Uterus (tissue), 4 donors: ENCODE measurements around the gene OR6Q1. TPM values are rescaled to one million over a fixed set of nuclear protein-coding genes. Genes with fewer than 3 reads are reported as not detected.

ENCODE experiments used
- DNase-seq, 2 donors: peaks; one replicate each; pipeline ENCODE4 v3.0.0-alpha.2; 2019 to 2020
- H3K27ac ChIP-seq, 2 donors: fragments of 200-600 bp; sonication (generic); 1 replicate in 1 of 2; 2 replicates in 1 of 2; pipeline ENCODE4 v1.5.1; 2016 to 2018
- H3K27me3 ChIP-seq, 2 donors: fragments of 200-600 bp; sonication (generic); one replicate each; pipeline ENCODE4 v1.5.1; 2018 to 2019; ENCODE audit warnings: control low read depth in 1 of 2
- H3K36me3 ChIP-seq, 2 donors: fragments of 200-600 bp; sonication (generic); one replicate each; pipeline ENCODE4 v1.5.1; 2019; ENCODE audit warnings: control low read depth in 1 of 2
- H3K4me1 ChIP-seq, 2 donors: fragments of 200-600 bp; sonication (generic); one replicate each; pipeline ENCODE4 v1.5.1; 2018 to 2019; ENCODE audit warnings: control low read depth in 1 of 2
- H3K4me3 ChIP-seq, 2 donors: fragments of 200-600 bp; sonication (generic); 1 replicate in 1 of 2; 2 replicates in 1 of 2; pipeline ENCODE4 v1.5.1; 2018 to 2019; ENCODE audit warnings: mild to moderate bottlenecking in 1 of 2
- H3K9me3 ChIP-seq, 2 donors: fragments of 200-600 bp; sonication (generic); one replicate each; pipeline ENCODE4 v1.5.1; 2019; ENCODE audit warnings: control low read depth in 1 of 2
- POLR2A ChIP-seq, 2 donors: fragments of 450-650 bp; IDR thresholded peaks; one replicate each; pipeline ENCODE4 v1.6.1; 2016; ENCODE audit warnings: antibody characterized with exemption in 2 of 2, mild to moderate bottlenecking in 1 of 2, moderate library complexity in 1 of 2
- intact Hi-C: fragments of 100-400 bp; cut with DNase I; formaldehyde crosslinking; loops from one replicate; pipeline ENCODE4 v1.15.1; 2023; ENCODE audit warnings: low total_unique reads
- total RNA-seq, 4 donors: library from RNA; depleted of rRNA in 3 of 4; stranded (reverse); fragments of >200 nt in 3 of 4; gene quantifications; one replicate each; pipeline versions ENCODE4 v1.1.0 to v1.2.4, GENCODE V29; 2014 to 2023
- TF ChIP-seq, protein P1 (sequence below), 4 experiments: fragments of 200-600 bp in 2 of 4; fragments of 450-650 bp in 2 of 4; sonication (generic) in 2 of 4; IDR thresholded peaks; one replicate each; pipeline ENCODE4 v1.5.1; 2016 to 2019; ENCODE audit warnings: antibody characterized with exemption in 4 of 4, mild to moderate bottlenecking in 2 of 4, moderate library complexity in 1 of 4
- donor health status: DM: yes; HTN: yes; CAD: no.

Gene OR6Q1
- total RNA-seq, 4 donors from 2014 or later = not detected

DNA sequence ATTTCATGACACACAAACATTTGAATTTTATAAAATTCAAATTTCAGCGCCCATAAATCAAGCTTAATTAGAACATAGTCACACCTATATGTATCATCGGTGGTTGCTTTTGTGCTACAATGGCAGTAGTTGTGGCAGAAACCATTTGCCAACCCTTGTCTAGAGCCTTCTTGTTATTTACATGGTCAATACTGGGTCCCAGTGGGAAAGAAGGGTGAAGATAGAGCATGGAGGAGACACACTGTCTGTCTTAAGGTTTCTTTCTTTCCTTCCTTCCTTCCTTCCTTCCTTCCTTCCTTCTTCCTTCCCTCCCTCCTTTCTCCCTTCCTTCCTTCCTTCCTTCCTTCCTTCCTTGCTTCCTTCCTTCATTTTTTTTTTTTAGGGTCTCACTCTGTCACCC lies 3.7 kb downstream of the OR6Q1 start:
- DNase-seq = no peak
- H3K27ac ChIP-seq = no peak overlapping the region
- H3K27me3 ChIP-seq = no peaks in the 10 kb centered on the region
- TF ChIP-seq, protein P1, sequence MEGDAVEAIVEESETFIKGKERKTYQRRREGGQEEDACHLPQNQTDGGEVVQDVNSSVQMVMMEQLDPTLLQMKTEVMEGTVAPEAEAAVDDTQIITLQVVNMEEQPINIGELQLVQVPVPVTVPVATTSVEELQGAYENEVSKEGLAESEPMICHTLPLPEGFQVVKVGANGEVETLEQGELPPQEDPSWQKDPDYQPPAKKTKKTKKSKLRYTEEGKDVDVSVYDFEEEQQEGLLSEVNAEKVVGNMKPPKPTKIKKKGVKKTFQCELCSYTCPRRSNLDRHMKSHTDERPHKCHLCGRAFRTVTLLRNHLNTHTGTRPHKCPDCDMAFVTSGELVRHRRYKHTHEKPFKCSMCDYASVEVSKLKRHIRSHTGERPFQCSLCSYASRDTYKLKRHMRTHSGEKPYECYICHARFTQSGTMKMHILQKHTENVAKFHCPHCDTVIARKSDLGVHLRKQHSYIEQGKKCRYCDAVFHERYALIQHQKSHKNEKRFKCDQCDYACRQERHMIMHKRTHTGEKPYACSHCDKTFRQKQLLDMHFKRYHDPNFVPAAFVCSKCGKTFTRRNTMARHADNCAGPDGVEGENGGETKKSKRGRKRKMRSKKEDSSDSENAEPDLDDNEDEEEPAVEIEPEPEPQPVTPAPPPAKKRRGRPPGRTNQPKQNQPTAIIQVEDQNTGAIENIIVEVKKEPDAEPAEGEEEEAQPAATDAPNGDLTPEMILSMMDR (IDR thresholded peaks at IDR 0.05) = no peak
- no peak for TF ChIP-seq POLR2A (IDR thresholded peaks at IDR 0.05)
- intact Hi-C loops = no loop called here
- H3K36me3 ChIP-seq = no peaks in the 10 kb centered on the region
- no peak overlapping the region for H3K4me3 ChIP-seq
- H3K4me1 ChIP-seq = no peaks in the 10 kb centered on the region
- no peaks in the 10 kb centered on the region for H3K9me3 ChIP-seq

DNA sequence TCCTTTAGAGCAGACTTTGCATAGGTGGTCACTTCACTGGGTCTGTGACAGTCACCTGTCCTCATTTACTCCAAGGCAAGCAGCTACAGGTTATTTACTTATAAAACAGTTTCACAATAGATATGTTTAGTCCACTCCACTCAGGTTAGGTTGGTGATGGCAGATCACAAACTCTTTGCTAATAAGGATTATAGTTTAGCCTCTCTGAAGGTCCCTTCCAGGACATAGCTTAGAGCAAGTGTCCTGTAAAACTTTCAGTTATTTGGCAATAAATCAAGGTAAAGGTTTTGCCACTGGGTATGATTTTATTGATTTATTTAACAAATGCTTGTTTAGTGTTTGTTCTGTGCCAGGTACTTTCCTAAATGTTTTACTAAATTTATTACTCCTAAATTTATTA lies 8.8 kb downstream of the OR6Q1 start:
- H3K9me3 ChIP-seq = no peaks in the 10 kb centered on the region
- intact Hi-C loops = no loop called here
- no peaks in the 10 kb centered on the region for H3K27me3 ChIP-seq
- no peak for TF ChIP-seq POLR2A (IDR thresholded peaks at IDR 0.05)
- TF ChIP-seq, protein P1 (IDR thresholded peaks at IDR 0.05) = no peak
- H3K27ac ChIP-seq = no peak overlapping the region
- no peak overlapping the region for H3K4me3 ChIP-seq
- no peaks in the 10 kb centered on the region for H3K36me3 ChIP-seq
- DNase-seq = no peak
- no peaks in the 10 kb centered on the region for H3K4me1 ChIP-seq

DNA sequence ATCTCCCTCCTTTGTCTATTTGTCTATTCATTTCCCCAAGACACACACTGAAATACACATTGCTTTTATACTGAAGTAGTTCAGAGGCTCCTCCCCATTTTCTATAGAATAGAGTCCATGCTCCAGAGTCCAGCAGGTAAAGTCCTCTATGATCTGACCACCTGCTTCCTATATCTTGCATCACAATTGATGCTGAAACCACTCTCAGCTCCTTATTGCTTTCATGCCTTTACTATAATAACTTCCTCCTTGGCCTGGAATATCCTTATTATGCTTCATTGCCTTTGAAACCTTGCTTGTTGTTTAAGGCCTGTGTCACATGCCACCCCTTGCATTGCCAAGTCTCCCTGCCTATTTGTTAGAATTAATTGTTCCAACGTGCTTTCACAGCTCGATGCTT lies 12.6 kb downstream of the OR6Q1 start:
- DNase-seq = no peak
- no peak overlapping the region for H3K27ac ChIP-seq
- no peak for TF ChIP-seq POLR2A (IDR thresholded peaks at IDR 0.05)
- TF ChIP-seq, protein P1 (IDR thresholded peaks at IDR 0.05) = no peak
- no peaks in the 10 kb centered on the region for H3K36me3 ChIP-seq
- H3K27me3 ChIP-seq = no peaks in the 10 kb centered on the region
- intact Hi-C loops = no loop called here
- H3K4me3 ChIP-seq = no peak overlapping the region
- no peaks in the 10 kb centered on the region for H3K4me1 ChIP-seq
- no peaks in the 10 kb centered on the region for H3K9me3 ChIP-seq

GRCh38 chr11:58046231-58046630 lies 15.5 kb downstream of the OR6Q1 start:
- intact Hi-C loops = no loop called here
- no peaks in the 10 kb centered on the region for H3K36me3 ChIP-seq
- H3K27me3 ChIP-seq = no peaks in the 10 kb centered on the region
- H3K9me3 ChIP-seq = no peaks in the 10 kb centered on the region
- H3K4me1 ChIP-seq = no peaks in the 10 kb centered on the region
- no peak for TF ChIP-seq POLR2A (IDR thresholded peaks at IDR 0.05)
- TF ChIP-seq, protein P1 (IDR thresholded peaks at IDR 0.05) = no peak
- H3K27ac ChIP-seq = no peak overlapping the region
- no peak for DNase-seq
- H3K4me3 ChIP-seq = no peak overlapping the region

DNA sequence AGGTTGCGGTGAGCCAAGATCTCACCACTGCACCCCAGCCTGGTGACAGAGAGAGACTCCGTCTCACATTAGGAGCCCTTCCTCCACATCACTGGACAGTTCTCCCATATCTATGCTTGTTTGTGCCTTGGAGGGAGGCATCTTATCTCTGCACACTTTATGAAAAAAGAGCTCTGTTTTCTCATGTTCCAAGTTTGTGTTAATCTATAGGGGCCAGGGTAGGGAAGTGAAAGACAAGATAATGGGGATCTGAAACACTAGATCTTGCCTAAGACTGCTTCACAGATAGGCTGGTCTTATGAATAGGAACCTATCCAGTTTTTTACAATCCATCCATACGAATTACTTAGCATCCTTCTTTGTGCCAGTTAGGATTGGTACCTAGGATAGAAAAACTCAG lies 17.1 kb downstream of the OR6Q1 start:
- Histone ChIP-seq H3K4me3 (no peak overlapping the region), H3K36me3 (no peaks in the 10 kb centered on the region), H3K4me1 (no peaks in the 10 kb centered on the region), H3K27me3 (no peaks in the 10 kb centered on the region), H3K9me3 (no peaks in the 10 kb centered on the region), H3K27ac (no peak overlapping the region)
- intact Hi-C loops = no loop called here
- no peak for TF ChIP-seq POLR2A (IDR thresholded peaks at IDR 0.05)
- TF ChIP-seq, protein P1 (IDR thresholded peaks at IDR 0.05) = no peak
- no peak for DNase-seq
